ENCODE measurements around the gene APP.

DNA sequence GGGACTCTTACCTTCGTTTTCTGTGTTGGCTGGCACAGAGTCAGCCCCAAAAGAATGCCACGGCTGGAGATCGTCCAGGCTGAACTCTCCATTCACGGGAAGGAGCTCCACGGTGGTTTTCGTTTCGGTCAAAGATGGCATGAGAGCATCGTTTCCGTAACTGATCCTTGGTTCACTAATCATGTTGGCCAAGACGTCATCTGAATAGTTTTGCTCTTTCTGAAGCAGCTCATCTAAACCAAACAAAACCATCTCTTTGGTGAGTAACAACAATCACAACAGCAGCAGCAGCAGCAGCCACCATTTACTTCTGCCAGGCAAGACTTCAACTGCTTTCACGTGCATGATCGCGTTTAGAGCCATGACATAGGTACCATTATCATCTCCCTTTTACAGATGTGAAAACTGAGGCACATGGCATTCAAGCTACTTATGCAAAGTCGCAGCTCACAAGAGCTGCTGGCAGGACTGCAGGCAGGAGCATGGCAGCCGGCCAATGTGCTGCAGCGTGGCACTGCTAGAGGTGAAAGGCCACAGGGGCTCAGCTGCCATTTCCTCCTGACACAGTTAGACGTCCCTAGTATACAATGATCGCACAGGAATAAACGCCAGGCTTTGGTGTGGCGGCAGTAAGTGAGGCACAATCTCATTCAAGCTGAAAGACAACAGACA, 258.7 kb downstream of the APP start:
- TF ChIP-seq, protein P1, sequence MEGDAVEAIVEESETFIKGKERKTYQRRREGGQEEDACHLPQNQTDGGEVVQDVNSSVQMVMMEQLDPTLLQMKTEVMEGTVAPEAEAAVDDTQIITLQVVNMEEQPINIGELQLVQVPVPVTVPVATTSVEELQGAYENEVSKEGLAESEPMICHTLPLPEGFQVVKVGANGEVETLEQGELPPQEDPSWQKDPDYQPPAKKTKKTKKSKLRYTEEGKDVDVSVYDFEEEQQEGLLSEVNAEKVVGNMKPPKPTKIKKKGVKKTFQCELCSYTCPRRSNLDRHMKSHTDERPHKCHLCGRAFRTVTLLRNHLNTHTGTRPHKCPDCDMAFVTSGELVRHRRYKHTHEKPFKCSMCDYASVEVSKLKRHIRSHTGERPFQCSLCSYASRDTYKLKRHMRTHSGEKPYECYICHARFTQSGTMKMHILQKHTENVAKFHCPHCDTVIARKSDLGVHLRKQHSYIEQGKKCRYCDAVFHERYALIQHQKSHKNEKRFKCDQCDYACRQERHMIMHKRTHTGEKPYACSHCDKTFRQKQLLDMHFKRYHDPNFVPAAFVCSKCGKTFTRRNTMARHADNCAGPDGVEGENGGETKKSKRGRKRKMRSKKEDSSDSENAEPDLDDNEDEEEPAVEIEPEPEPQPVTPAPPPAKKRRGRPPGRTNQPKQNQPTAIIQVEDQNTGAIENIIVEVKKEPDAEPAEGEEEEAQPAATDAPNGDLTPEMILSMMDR (tag by site-specific recombination; IDR thresholded peaks at IDR 0.05) = no peak
- TF ChIP-seq, protein P2, sequence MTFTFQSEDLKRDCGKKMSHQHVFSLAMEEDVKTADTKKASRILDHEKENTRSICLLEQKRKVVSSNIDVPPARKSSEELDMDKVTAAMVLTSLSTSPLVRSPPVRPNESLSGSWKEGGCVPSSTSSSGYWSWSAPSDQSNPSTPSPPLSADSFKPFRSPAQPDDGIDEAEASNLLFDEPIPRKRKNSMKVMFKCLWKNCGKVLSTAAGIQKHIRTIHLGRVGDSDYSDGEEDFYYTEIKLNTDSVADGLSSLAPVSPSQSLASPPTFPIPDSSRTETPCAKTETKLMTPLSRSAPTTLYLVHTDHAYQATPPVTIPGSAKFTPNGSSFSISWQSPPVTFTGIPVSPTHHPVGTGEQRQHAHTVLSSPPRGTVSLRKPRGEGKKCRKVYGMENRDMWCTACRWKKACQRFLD (tag by site-specific recombination; IDR thresholded peaks at IDR 0.05) = no peak

Measured in HEK293 (cell line).